Lung (tissue), 16 donors: ENCODE measurements around the gene PPP6C. TPM values are rescaled to one million over a fixed set of nuclear protein-coding genes. Genes with fewer than 3 reads are reported as not detected.
"Not testable (repeated sequence)": the region's sequence is repeated elsewhere in the genome, so short reads cannot be mapped to it uniquely, and the experiment has no call there.

ENCODE experiments used
- ATAC-seq: fragments of 200-7000 bp; cut with Tn5 transposase; one replicate; pipeline ENCODE4 v1.9.1; 2020; ENCODE audit warnings: moderate number of reproducible peaks; ENCODE audit not compliant: insufficient read depth, low FRiP score
- DNase-seq, 3 donors: peaks; one replicate each; pipeline ENCODE4 v3.0.0-alpha.2; 2013 to 2017
- H3K27ac ChIP-seq, 2 donors: one replicate each; pipeline ENCODE4 v1.5.1; 2013; ENCODE audit warnings: mild to moderate bottlenecking in 2 of 2, moderate library complexity in 2 of 2, control low read depth in 1 of 2, inconsistent platforms in 1 of 2, low read depth in 1 of 2, low read length in 1 of 2
- H3K27me3 ChIP-seq, 3 donors: one replicate each; pipeline ENCODE4 v1.5.1; 2013; ENCODE audit warnings: low read length in 2 of 3; ENCODE audit not compliant: control insufficient read depth in 3 of 3, insufficient read depth in 3 of 3
- H3K36me3 ChIP-seq, 4 donors: one replicate each; pipeline ENCODE4 v1.5.1; 2013; ENCODE audit warnings: low read length in 4 of 4, mild to moderate bottlenecking in 1 of 4, moderate library complexity in 1 of 4; ENCODE audit not compliant: control insufficient read depth in 4 of 4, insufficient read depth in 4 of 4
- H3K4me1 ChIP-seq, 5 donors: one replicate each; pipeline ENCODE4 v1.5.1; 2013; ENCODE audit warnings: low read length in 5 of 5, mild to moderate bottlenecking in 2 of 5, moderate library complexity in 1 of 5; ENCODE audit not compliant: control insufficient read depth in 5 of 5, insufficient read depth in 5 of 5
- H3K4me3 ChIP-seq: one replicate; pipeline ENCODE4 v1.5.1; 2013; ENCODE audit warnings: mild to moderate bottlenecking, control low read depth, moderate library complexity
- H3K9ac ChIP-seq, 2 donors: one replicate each; pipeline ENCODE4 v1.5.1; 2013; ENCODE audit warnings: low read length in 2 of 2, control low read depth in 1 of 2; ENCODE audit not compliant: insufficient read depth in 1 of 2
- H3K9me3 ChIP-seq, 4 donors: one replicate each; pipeline ENCODE4 v1.5.1; 2013; ENCODE audit warnings: low read length in 3 of 4, mild to moderate bottlenecking in 1 of 4, moderate library complexity in 1 of 4; ENCODE audit not compliant: control insufficient read depth in 4 of 4, insufficient read depth in 3 of 4
- CTCF ChIP-seq: IDR thresholded peaks from 2 replicates; pipeline ENCODE4 v1.5.1; 2012; ENCODE audit warnings: mild to moderate bottlenecking; ENCODE audit errors: control extremely low read depth, extremely low read depth
- WGBS, 2 donors: extraction: QIAGEN DNeasy Blood & Tissue Kit; methylation state at CpG; one replicate each; pipeline ENCODE4 v1.1.7; 2013; 5-methylcytosine and 5-hydroxymethylcytosine counted together
- long read RNA-seq, 5 donors: transcript quantifications; one replicate each; lab custom pipeline, GENCODE V29; 2026
- polyA plus RNA-seq, 2 donors: library from polyadenylated mRNA; stranded (reverse); fragments of 200-250 nt; gene quantifications; one replicate each; pipeline ENCODE4 v1.2.1, GENCODE V29; 2013
- total RNA-seq, 2 donors: library from RNA; depleted of rRNA in 1 of 2; stranded (reverse); fragments of >200 nt in 1 of 2; gene quantifications; one replicate each; pipeline ENCODE4 v1.2.1, GENCODE V29; 2014 to 2021
- donor health status: control.
- donor health status: control.
- donor health status: Bipolar disorder and iron deficiency.
- donor health status: healthy.
- donor health status: DM: yes; HTN: yes; CAD: no.

The PPP6C gene
- 10 to 100 TPM; 27.3 to 37.0 TPM for total RNA-seq
- 10 to 100 TPM; 20.8 to 23.5 TPM for polyA plus RNA-seq
- long read RNA-seq, donor 1, full-length matches to known transcripts, result 20 of 20 reads
- long read RNA-seq, donor 1, partial matches to known transcripts, result 0 of 20 reads
- long read RNA-seq, donor 1, other reads (novel, unspliced or antisense), result 0 of 20 reads
- long read RNA-seq, donor 2, full-length matches to known transcripts, result 6 of 15 reads
- long read RNA-seq, donor 2, partial matches to known transcripts, result 9 of 15 reads
- long read RNA-seq, donor 2, other reads (novel, unspliced or antisense), result 0 of 15 reads
- long read RNA-seq, donor 3, full-length matches to known transcripts, result 7 of 21 reads
- long read RNA-seq, donor 3, partial matches to known transcripts, result 14 of 21 reads
- long read RNA-seq, donor 3, other reads (novel, unspliced or antisense), result 0 of 21 reads
- long read RNA-seq, donor 4, full-length matches to known transcripts, result 9 of 9 reads
- long read RNA-seq, donor 4, partial matches to known transcripts, result 0 of 9 reads
- long read RNA-seq, donor 4, other reads (novel, unspliced or antisense), result 0 of 9 reads
- long read RNA-seq, donor 5, full-length matches to known transcripts, result 22 of 78 reads
- long read RNA-seq, donor 5, partial matches to known transcripts, result 56 of 78 reads
- long read RNA-seq, donor 5, other reads (novel, unspliced or antisense), result 0 of 78 reads

- peaks cover 0 to 13% (median 8%) of the 10 kb centered on the region in 5 donors for H3K4me1 ChIP-seq
- peak within 1 kb of the TSS; percentile 95 for H3K4me3 ChIP-seq
- H3K36me3 ChIP-seq, result peaks cover 0 to 4% (median under 1%) of the 10 kb centered on the region in 4 donors
- no peaks in the 10 kb centered on the region for H3K9me3 ChIP-seq
- H3K27ac ChIP-seq, result peak within 1 kb of the TSS; percentile 94 to 95
- TF ChIP-seq CTCF, result peak; percentile 52
- H3K27me3 ChIP-seq, result no peaks in the 10 kb centered on the region
- ATAC-seq (peak; percentile 99), DNase-seq (peak; percentile 98 to 99 (median 98))
- peak within 1 kb of the TSS; percentile 83 to 96 for H3K9ac ChIP-seq
- 0% methylated on average over 81 to 82 of the region's 82 CpGs for WGBS, 2 donors
Measured at GRCh38 chr9:125189361-125190289, at the start of gene PPP6C. Gene PPP6C (minus strand): TSS chr9:125189803. CDS start chr9:125189718, 85 bp downstream.

- TF ChIP-seq CTCF, result no peak
- no peak overlapping the region for H3K27ac ChIP-seq
- peaks cover 0 to 45% (median 12%) of the 10 kb centered on the region in 5 donors for H3K4me1 ChIP-seq
- peaks cover 21 to 50% (median 40%) of the 10 kb centered on the region in 4 donors for H3K36me3 ChIP-seq
- H3K9me3 ChIP-seq, result no peaks in the 10 kb centered on the region
- no peak for DNase-seq
- ATAC-seq, result no peak
- peak overlapping the region; percentile 28 for H3K4me3 ChIP-seq
- 71% methylated on average over 14 of the region's 14 CpGs for WGBS, 2 donors
- H3K9ac ChIP-seq, result peak overlapping the region in 1 of 2 donors; percentile 23
- no peaks in the 10 kb centered on the region for H3K27me3 ChIP-seq
Measured at GRCh38 chr9:125238915-125239446, 49.4 kb upstream of the PPP6C start.

GRCh38 chr9:125238127-125238914, 48.7 kb upstream of the PPP6C start:
- Histone ChIP-seq H3K36me3 (peaks cover 24 to 50% (median 41%) of the 10 kb centered on the region in 4 donors), H3K4me1 (peaks cover 0 to 45% (median 12%) of the 10 kb centered on the region in 5 donors), H3K9me3 (no peaks in the 10 kb centered on the region), H3K27ac (no peak overlapping the region), H3K9ac (peak overlapping the region in 1 of 2 donors; percentile 15), H3K27me3 (no peaks in the 10 kb centered on the region), H3K4me3 (peak overlapping the region; percentile 23)
- TF ChIP-seq CTCF, result no peak
- ATAC-seq, result no peak
- DNase-seq, result no peak
- WGBS, 2 donors, result 80 to 81% methylated on average over 7 of the region's 7 CpGs

- not testable (repeated sequence) for H3K9me3 ChIP-seq
Measured at GRCh38 chr9:125236520-125237159, 47.0 kb upstream of the PPP6C start.

More at GRCh38 chr9:125236520-125237159, 47.0 kb upstream of the PPP6C start:
- H3K9ac ChIP-seq, H3K4me3 ChIP-seq, DNase-seq, ATAC-seq, H3K27me3 ChIP-seq, H3K27ac ChIP-seq: not testable (repeated sequence)
- Histone ChIP-seq H3K4me1 (peaks cover 0 to 39% (median 14%) of the 10 kb centered on the region in 5 donors), H3K36me3 (peaks cover 28 to 53% (median 42%) of the 10 kb centered on the region in 4 donors)
- WGBS, 2 donors, result 73 to 76% methylated on average over 5 of the region's 5 CpGs
